T47D (cell line): Measurements from ENCODE around the gene RHOU.

Source experiments
- DNase-seq, 2 experiments: peaks; one replicate each; pipeline versions ENCODE4 v3.0.0 to v3.0.0-alpha.2; 2011 to 2012; ENCODE audit warnings: low read depth in 1 of 2, low spot score in 1 of 2
- JUND ChIP-seq: IDR thresholded peaks from 2 replicates; pipeline ENCODE4 v1.6.1; 2012; ENCODE audit warnings: low read depth
- in situ Hi-C: cut with HindIII; loops from 2 replicates; pipeline ENCODE4 v1.10.0; 2016; ENCODE audit warnings: low sequenced_read_pairs, low pct_unique_long_range_greater_than_20kb

The RHOU gene

GRCh38 chr1:228785366-228786330 is 50.4 kb downstream of the RHOU start:
- no peak for DNase-seq
- in situ Hi-C loops: no loop called here
- TF ChIP-seq JUND: no peak

- in situ Hi-C loops: no loop called here
- no peak for TF ChIP-seq JUND
- DNase-seq: no peak
Observed at GRCh38 chr1:228786361-228787129, 51.3 kb downstream of the RHOU start.

GRCh38 chr1:228791791-228792190 is 56.5 kb downstream of the RHOU start:
- no peak for TF ChIP-seq JUND
- in situ Hi-C loops: no loop called here
- DNase-seq: no peak

- TF ChIP-seq JUND: no peak
- no peak for DNase-seq
- in situ Hi-C loops: no loop called here
Observed at GRCh38 chr1:228792601-228793000, 57.3 kb downstream of the RHOU start.

GRCh38 chr1:228793032-228793431 is 57.8 kb downstream of the RHOU start:
- no peak for DNase-seq
- TF ChIP-seq JUND: no peak
- in situ Hi-C loops: no loop called here

GRCh38 chr1:228794173-228794572 is 58.9 kb downstream of the RHOU start:
- no peak for TF ChIP-seq JUND
- DNase-seq: no peak
- in situ Hi-C loops: no loop called here

- in situ Hi-C loops: no loop called here
- DNase-seq: no peak
- no peak for TF ChIP-seq JUND
Observed at GRCh38 chr1:228794810-228795209, 59.5 kb downstream of the RHOU start.

GRCh38 chr1:228795596-228795995 is 60.3 kb downstream of the RHOU start:
- in situ Hi-C loops: no loop called here
- no peak for TF ChIP-seq JUND
- DNase-seq: peak in 1 of 2 experiments; percentile 43
